GM10847 (cell line): Measurements from ENCODE around the gene MED12L.

ENCODE experiments used
- POLR2A ChIP-seq: IDR thresholded peaks from 2 replicates; pipeline ENCODE4 v1.6.1; 2011; ENCODE audit not compliant: insufficient read length; ENCODE audit errors: extremely low read depth

The MED12L gene

DNA sequence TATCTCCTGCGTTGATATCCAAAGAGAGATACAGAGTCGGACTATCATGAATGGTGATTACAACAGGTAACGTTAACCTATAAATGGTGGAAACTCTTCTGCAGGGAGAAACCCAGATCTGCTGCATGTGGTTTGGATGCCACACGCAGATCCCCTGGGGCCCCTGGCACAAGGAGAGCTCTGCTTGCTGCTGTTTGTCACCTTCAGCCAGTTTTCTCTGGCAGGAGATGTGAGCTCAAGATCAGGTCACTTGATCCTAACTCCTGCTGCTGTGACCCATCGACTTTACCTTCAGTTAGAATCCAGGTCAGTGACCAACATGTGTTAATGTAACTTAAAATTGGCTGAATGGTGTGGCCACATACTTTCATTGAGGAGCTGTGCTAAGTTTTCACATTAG, 141.4 kb downstream of the MED12L start:
- TF ChIP-seq POLR2A = no peak

DNA sequence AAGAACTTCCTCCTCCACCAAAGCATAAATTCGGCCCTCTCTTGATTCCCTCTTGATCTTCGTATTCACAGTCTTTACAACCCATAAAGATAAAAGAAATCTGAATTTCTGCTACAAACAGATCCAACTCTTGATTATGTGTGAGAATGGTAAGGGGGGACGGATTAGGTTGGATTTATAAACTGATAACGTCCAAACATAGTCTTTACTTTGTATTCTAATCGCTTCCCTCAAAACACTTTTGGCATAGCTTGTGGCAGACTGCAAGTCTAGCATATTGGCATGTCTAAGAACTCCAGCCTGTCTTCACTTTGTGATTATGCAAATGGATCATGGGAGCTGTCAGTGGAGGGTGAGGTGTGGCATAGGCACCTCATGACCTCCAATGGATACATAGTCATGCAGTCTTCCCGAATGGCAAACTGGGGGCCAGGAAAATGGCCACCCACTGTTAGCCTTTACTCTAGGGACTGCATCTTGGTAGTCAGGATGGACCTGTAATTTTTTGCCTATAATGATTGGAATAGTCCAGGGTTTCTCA, 141.9 kb downstream of the MED12L start:
- no peak for TF ChIP-seq POLR2A

DNA sequence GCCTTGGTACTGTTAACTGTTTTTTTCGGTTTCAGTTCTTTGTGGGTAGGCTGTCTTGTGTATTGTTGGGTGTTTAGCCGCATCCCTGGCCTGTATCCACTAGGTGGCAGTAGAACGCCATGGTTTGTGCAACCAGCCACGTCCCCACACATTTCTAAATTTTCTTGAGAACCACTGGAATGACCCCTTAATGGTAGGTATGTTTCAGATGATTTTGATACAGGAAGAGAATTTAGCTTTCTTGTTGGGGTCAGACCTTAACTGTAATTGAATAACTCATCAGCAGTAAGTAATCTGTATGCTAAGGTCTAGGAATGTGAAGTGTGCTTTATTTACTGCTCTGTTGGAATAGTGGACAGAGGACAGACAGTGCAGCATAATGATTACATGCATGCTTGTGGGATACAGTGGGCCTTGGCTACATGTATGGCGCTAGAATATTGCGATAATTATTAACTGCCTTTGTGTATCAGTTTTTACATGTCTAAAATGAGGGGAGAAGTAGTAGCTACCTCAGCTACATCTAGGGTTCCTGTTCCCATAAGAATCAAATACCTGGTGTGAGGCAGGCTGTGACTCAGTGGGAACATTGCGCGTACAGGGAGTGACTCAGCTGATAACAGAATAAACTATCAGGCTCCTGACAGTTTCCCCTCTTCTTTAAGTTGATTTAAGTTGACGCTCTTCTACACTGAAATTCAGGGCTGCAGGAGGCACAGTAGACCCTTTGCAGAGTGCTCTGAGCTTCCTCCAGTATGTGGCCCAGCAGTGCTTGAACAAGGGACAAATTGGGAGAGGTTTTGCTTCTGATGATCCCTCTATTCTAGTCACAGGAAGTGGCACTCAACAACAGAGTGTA, 142.6 kb downstream of the MED12L start:
- TF ChIP-seq POLR2A = no peak

DNA sequence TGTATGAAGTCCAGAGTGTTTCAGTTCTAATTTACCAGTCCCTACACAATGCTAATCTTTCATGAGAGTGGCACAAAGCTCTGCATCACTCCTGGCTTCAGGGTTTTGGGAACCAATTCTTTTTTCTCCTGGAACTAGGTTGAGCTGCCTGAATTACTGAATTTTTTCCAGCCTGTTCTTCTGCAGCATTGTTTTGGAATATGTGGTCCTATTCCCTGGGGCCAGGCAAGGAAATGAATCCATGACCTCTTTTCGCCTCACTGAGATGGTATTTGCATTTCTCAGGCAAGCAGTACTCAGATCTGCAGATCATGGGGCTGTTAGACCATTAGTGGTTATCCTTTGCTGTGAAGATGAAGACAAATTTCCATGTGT, 143.2 kb downstream of the MED12L start:
- no peak for TF ChIP-seq POLR2A

DNA sequence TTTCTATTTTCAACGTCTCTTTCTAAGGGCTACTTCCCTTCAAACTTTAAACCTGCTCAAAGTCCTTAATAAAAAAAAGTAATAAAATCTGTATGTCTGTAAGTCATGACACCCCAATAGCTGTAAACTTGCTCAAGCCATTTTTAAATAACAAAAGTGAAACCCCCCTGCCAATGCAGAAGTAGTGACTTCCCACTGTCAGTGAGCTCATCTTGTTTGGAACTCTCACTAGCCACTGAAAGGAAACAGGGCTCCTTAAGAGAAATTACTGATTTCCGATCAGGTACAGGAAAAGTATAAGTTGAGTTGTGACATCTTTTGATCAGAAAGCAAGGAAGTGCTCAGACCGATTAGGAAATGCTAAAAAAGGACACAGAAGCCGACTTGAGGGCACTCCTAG, 145.2 kb downstream of the MED12L start:
- TF ChIP-seq POLR2A = no peak

DNA sequence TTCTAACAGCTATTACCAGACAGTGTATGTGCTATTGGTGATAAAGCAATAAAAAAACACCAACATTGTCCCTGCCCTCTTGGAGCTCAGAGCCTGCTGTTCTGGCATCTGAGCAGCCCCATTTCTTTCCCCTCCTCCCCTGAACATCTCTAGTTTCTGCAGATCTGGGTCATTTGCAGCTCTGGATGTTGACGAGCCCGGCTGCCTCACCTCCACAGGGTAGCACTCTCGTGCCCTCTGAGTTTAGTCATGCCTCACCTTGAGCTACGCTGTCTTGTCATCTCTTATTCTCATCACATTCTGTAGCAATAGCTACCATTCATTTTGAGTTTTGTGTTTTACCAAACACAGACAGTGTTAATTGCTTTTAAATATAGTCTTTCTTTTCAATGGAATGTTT, 147.5 kb downstream of the MED12L start:
- TF ChIP-seq POLR2A = no peak

DNA sequence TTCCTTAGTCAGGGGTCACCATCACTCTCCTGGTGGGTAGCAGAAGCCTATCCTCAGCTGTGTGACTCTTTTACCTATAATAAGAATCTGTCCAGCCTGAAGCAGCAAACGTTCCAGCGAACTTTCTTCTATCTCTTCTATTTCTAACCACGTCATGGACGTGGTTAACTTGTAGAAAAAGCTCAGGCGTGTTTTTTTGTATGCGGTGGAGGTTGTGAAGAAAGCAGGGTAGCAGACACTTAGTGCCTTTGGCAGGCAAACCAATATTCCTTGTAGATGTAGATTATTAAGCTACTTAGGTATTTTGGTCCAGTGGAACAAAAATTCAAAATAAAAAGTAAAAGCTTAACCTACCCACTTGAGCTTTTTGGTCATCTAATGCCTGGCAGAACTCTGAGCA, 149.4 kb downstream of the MED12L start:
- TF ChIP-seq POLR2A = no peak

DNA sequence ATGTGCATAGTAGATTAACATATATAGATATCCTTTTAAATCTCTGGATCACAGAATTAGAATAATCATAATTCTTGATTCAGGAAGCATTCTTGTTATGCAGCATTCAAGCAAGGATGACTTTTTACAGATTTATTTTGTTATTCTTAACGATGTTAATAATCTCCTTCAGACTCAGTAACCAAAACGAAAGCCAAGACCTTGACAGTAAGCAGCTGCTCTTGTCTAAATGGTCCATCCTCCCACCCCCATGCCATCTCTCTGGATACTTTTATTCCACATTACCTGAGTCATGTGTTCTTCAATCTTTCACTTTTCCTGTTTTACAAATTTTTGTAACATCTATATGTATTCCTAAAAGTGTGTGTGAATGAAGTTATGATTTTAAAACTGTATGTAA, 150.9 kb downstream of the MED12L start:
- no peak for TF ChIP-seq POLR2A

DNA sequence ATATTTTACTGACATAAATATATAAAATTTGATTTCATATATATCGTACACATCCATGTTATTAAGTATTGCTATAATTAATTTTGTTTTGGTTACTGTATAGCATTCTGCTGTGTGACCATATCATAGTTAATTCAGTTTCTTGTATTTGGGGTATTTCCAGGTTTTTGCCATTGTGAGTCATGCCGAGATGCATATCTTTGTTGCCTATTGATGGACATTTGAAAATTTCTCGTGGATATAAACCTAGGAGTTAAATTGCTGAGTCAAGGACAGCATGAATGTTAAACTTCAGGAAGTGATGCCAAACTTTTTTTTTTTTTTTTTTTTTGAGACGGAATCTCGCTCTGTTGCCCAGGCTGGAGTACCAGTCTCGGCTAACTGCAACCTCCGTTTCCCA, 151.3 kb downstream of the MED12L start:
- no peak for TF ChIP-seq POLR2A

DNA sequence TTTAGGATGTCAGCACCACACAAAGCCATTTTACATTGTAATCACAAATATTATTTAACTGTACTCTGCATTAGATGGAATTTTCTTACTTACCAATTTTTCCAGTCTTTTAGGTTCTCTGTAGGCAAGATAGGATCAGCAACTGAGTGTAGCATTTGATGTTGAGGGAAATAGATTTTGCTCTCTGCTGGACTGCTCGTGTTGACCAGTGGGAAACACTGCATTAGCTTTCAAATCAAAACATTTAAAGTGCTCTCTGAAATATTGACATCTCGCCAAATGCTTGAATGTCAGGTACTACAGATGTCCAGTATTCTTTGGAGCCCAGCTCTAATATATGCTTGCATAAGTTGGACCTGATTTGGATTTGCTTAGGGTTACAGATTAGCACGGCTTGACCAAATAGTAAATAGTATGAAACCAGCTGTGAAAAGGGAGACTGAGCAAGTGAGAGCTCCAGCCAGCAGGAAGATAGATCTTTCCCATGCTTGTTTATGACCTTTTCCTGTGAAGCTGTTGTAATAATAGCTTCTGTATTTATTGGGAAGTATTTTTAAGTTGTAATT, 163.4 kb downstream of the MED12L start:
- no peak for TF ChIP-seq POLR2A

DNA sequence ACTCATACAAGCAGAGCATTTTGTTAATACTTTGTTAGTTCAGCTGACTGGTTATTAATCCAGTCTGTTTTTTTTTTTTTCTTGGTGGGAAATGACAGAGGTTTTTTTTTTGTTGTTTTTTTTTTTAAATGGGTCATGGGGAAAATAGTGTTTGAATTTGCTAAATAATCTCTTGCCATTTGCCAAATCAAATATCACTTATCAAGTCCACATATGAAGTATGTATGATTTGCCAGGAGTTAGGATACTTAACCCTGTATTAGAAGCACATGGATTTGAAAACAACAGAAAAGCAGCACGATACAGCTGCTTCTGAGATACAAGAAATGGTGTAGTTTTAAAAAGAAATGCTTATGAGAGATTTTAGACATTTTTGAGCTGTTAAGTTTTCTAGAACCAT, 171.3 kb downstream of the MED12L start:
- no peak for TF ChIP-seq POLR2A

DNA sequence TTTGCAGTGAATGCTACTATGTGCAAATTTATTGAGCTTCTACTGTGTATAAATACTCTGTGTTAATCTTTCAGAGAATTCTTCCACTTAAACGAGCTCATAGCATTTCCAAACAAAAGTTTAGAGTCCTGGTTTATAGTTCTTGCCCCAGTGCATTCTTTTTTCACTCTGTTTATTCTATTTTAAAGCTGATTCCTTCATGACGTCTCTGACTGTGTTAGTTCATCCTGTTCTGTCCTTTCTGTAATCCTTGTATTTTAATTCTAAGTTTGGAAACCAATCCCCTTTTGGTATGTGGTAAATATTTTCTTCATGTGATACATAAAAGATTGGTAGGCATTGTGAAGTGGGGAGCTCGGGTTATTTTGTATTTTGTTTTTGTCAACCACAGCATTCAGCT, 174.2 kb downstream of the MED12L start:
- TF ChIP-seq POLR2A = no peak

DNA sequence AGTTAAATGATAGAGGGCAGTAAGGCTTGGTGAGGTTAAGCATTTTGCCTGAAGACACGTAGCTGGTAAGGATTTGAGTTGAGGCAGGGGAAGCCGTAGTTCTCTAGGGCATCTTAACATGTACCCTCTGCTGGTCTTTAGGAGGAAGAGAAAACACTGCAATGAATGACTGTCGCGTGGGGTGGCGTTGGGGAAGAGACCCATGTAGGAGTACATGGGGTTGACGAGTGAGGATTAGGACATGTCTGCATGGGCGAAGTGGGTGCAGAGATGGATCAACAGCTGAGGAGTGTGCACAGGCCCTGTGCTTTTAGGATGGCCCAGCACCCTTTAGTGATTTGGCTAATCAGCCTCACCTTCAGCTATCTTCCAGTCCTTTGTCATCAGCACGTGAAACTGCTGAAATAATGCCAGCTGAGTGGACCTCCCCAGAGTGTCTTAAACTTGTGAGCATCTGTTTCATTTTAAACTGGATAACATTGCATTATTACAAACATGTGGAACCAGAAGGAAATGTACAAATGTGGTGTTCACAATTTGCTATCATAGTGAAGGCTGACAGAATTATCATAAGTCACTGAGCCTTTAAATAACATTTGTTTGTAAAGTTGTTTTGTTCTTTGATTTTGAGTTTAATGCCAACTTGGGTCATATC, 177.5 kb downstream of the MED12L start:
- no peak for TF ChIP-seq POLR2A

DNA sequence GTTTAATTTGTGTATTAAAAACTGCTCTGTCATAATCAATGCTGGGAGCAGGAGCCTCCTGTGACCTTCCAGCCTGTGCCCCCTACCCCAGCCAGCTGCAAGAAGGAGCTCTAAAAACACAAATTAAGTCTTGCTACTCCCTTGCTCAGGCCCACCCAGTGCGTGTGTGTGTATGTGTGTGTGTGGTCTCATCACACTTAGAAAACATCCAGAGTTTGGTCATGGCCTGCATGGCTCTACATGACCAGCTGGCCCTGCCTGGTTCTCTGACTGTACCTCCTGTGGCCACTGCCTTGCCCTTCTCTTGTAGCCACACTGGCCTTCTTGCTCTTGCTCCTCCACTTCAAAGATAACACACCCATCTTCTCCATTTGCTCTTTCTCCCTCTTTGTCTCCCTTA, 179.1 kb downstream of the MED12L start:
- no peak for TF ChIP-seq POLR2A

DNA sequence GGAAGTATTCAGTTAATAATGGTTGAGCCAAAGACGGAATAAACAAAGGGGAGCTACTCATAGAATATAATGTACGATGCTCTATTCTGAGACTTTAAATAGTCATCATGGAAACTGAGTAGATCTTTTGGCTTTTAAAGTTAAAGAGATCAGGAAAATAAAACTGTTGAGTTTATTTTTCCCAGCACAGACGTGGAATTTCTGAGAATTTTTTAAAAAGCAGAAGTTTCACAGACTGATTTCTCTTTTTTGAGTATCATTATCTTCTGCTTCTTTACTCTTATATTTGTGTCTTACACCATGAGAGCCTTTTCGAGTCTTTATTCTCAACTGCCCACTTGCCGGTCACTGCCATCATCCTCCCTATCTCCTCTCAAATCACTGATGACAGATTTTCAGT, 179.7 kb downstream of the MED12L start:
- no peak for TF ChIP-seq POLR2A

DNA sequence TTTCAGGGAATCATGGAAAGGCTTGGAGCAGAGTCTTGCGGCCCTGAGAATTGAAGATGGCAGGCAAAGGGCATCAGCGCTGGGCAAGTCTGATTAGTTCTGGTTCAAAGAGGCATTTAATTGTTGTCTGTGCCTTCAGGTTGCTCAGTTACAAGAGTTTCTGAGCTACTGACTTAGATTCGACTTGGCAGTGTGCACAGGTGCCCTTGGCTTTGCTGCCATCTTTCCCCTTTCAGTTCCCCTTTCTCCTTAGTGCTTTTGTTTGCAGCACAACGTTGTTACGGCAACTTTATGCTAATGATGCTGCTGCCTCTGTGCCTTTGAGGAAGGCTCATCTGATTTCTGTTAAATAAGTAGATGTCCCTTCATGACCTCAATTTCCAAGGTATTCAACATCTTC, 180.4 kb downstream of the MED12L start:
- no peak for TF ChIP-seq POLR2A
